ENCODE data around the gene MYL5.

Gene MYL5

GRCh38 chr4:712916-713632, 38.7 kb downstream of the MYL5 start:
- DNase-seq, result no peak
- TF ChIP-seq GATA1 (IDR thresholded peaks at IDR 0.05; ENCODE audit: low read depth, low read length) (no peak), POLR2A (IDR thresholded peaks at IDR 0.05; ENCODE audit: low read length) (no peak)

DNA sequence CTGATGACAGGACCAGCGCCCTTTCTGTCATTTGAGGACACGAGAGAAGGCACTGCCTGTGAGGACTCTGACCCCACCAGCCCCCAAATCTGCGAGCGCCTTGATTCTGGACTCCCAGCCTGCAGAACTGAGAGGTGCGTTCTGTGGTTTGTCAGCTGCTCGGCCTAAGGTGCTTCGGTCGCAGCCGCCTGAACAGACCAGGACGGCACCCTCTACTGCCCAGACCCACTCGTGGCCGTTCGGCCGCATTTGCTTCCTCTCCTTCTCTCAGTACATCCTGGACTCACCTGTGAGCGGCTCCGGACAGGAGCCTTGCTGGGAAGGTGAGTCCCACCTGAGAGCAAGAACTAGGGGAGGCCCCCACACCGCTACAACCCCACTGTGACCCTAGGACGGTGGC, 39.7 kb downstream of the MYL5 start:
- no peak for TF ChIP-seq POLR2A (IDR thresholded peaks at IDR 0.05; ENCODE audit: low read length)
- TF ChIP-seq GATA1 (IDR thresholded peaks at IDR 0.05; ENCODE audit: low read depth, low read length), result no peak
- DNase-seq, result no peak

DNA sequence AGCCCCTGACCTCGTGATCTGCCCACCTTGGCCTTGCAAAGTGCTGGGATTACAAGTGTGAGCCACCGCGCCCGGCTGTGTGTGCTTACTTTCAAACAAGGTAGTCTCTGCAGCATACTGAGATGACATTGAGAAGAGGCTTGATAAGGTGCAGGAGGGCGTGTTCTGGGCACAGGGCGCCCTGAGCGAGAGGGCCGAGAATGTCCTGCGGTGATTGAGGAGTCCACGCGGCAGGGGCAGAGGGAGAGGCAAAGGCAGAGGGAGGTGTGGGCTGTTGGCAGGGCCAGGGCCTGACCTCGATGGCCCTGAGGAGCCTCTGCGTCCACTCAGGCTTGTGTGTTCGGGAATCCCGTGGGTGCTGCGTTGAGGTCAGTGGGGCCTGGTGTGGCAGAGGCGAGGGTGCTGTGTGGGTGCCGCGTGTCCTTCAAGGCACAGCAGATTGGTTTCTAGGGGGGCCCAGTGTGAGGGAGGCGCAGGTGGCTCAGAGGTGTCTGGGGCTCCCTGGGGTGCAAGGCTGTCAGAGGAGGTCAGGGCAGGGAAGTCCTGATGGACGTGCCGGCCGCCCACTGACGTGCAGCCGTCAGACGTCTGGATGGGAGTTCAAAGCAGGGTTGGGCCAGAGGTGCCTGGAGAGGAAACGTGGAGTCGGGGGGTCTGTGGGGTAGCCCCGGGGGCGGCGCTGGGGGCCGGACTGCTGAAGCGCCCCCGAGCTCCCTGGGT, 43.4 kb downstream of the MYL5 start:
- no peak for TF ChIP-seq GATA1 (IDR thresholded peaks at IDR 0.05; ENCODE audit: low read depth, low read length)
- no peak for TF ChIP-seq POLR2A (IDR thresholded peaks at IDR 0.05; ENCODE audit: low read length)
- DNase-seq, result no peak

- TF ChIP-seq POLR2A (IDR thresholded peaks at IDR 0.05; ENCODE audit: low read length), result no peak
- TF ChIP-seq GATA1 (IDR thresholded peaks at IDR 0.05; ENCODE audit: low read depth, low read length), result no peak
- no peak for DNase-seq
Measured at GRCh38 chr4:718460-718859, 44.1 kb downstream of the MYL5 start.

- TF ChIP-seq POLR2A (IDR thresholded peaks at IDR 0.05; ENCODE audit: low read length) (no peak), GATA1 (IDR thresholded peaks at IDR 0.05; ENCODE audit: low read depth, low read length) (no peak)
- DNase-seq, result no peak
Measured at GRCh38 chr4:720111-720860, 45.9 kb downstream of the MYL5 start.

DNA sequence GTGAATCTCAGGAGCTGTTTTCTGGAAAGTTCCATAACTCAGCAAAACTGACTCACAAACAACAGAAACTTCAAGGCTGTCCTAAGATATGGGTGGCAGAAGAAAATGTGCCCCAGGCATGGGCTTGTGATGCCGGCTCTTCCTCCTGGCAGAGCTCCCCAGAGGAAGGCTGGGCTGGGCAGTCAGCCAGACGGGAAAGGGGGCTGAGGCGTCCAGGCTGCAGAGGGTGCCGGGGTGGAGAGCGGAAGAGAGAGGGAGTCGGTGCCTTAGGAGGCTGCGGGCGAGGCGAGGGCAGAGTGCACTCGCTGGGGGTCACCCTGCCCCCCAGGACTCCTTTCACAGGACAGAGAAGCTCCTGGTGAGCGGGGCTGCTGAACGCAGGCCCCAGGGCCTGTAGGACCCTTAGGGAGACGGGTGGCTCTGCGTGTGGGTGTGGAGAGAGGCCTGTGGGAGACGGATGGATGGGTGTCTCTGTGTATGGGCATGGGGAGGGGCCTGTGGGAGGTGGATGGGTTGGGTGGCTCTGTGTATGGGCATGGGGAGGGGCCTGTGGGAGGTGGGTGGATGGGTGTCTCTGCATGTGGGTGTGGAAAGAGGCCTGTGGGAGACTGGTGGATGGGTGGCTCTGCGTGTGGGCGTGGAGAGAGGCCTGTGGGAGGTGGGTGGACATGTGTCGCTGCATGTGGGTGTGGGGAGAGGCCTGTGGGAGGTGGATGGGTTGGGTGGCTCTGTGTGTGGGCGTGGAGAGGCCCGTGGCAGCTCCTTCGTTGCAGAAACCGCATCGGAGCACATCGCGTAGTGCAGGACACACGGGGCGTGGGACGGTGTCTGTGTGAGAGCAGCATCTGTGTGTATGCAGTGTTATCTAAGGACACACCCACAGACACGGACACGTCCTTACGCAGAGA, 47.2 kb downstream of the MYL5 start:
- TF ChIP-seq POLR2A (IDR thresholded peaks at IDR 0.05; ENCODE audit: low read length), result no peak
- no peak for TF ChIP-seq GATA1 (IDR thresholded peaks at IDR 0.05; ENCODE audit: low read depth, low read length)
- DNase-seq, result no peak

- TF ChIP-seq POLR2A (IDR thresholded peaks at IDR 0.05; ENCODE audit: low read length) (no peak), GATA1 (IDR thresholded peaks at IDR 0.05; ENCODE audit: low read depth, low read length) (no peak)
- no peak for DNase-seq
Measured at GRCh38 chr4:722169-722725, 47.9 kb downstream of the MYL5 start.

GRCh38 chr4:722851-723360, 48.6 kb downstream of the MYL5 start:
- TF ChIP-seq POLR2A (IDR thresholded peaks at IDR 0.05; ENCODE audit: low read length) (no peak), GATA1 (IDR thresholded peaks at IDR 0.05; ENCODE audit: low read depth, low read length) (no peak)
- DNase-seq, result no peak

- TF ChIP-seq GATA1 (IDR thresholded peaks at IDR 0.05; ENCODE audit: low read depth, low read length), result no peak
- TF ChIP-seq POLR2A (IDR thresholded peaks at IDR 0.05; ENCODE audit: low read length), result no peak
- DNase-seq, result no peak
Measured at GRCh38 chr4:723751-724530, 49.6 kb downstream of the MYL5 start.

DNA sequence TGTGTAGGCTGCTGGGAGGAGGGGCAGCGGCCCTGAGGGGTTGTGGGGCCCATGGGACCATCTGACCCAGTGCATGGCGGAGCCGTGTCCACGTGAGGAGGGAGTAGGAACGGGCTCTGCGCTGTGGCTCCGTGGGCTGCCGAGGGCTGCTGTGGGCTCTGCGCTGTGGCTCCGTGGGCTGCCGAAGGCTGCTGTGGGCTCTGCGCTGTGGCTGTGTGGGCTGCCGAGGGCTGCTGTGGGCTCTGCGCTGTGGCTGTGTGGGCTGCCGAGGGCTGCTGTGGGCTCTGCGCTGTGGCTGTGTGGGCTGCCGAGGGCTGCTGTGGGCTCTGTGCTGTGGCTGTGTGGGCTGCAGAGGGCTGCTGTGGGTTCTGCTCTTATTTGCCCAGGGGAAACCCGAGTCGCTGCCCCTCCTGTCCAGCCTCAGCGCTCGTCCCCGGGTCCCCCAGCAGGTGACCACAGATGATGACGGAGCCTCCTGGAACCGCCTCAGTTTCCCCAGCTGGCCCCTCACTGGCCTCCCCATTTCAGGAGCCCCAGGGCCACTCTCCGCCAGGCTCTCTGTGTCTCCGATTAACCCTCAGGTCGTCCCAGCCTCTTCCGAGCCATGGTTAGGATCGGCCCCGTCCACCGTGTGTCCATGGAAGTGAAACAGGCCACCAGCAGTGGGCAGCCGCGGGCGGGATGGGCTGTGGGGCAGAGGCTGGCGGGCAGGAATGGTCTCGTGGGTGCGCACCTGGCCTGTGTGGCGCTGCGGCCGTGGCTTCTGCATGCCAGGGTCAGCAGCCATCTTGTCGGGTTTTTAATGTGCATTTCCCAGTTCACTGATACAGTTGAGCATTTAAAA, 51.3 kb downstream of the MYL5 start:
- TF ChIP-seq POLR2A (IDR thresholded peaks at IDR 0.05; ENCODE audit: low read length) (no peak), GATA1 (IDR thresholded peaks at IDR 0.05; ENCODE audit: low read depth, low read length) (no peak)

DNA sequence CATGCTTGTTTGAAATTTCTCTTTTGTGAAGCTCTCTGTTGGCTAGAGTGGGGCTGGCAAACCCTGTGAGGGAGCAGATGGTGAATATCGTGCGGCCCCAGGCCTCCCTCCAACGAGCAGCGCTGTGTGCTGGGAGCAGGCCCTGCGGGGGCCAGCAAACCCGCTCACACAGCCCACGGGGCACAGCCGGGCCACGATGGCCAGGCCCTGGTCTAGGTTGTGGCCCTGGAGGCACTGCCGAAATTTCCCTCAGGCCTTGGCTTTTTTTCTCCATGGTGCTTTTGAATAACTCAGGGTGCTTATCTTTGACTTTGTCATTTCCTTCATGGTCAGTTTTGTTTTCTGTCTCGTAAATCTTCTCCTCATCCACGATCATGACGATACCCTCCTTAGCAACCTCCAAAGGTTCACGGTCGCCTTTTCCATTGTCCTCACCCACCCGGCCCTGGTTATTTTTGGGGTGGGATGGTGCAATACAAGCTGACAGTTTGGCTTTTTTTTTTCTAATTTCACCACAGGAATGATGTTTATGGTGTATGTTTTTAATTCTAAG, 52.0 kb downstream of the MYL5 start:
- TF ChIP-seq GATA1 (IDR thresholded peaks at IDR 0.05; ENCODE audit: low read depth, low read length), result no peak
- no peak for TF ChIP-seq POLR2A (IDR thresholded peaks at IDR 0.05; ENCODE audit: low read length)
- no peak for DNase-seq

More for the DNA sequence above, 51.3 kb downstream of the MYL5 start:
- no peak for DNase-seq

Data from erythroblast (primary cell).